Measurements from ENCODE around the gene NKAPD1. TPM values are rescaled to one million over a fixed set of nuclear protein-coding genes. Genes with fewer than 3 reads are reported as not detected.

The NKAPD1 gene
- total and polyA plus RNA-seq, 2 of the 13 experiments (the other 11 are each of a cell fraction or from before 2014, with no cell fraction given): 11.2 to 22.5 TPM

GRCh38 chr11:112024773-112025678 is 49.1 kb upstream of the NKAPD1 start, which contains the start of gene DLAT (continued):
- TF ChIP-seq, protein P1, sequence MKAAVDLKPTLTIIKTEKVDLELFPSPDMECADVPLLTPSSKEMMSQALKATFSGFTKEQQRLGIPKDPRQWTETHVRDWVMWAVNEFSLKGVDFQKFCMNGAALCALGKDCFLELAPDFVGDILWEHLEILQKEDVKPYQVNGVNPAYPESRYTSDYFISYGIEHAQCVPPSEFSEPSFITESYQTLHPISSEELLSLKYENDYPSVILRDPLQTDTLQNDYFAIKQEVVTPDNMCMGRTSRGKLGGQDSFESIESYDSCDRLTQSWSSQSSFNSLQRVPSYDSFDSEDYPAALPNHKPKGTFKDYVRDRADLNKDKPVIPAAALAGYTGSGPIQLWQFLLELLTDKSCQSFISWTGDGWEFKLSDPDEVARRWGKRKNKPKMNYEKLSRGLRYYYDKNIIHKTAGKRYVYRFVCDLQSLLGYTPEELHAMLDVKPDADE (CRISPR knock-in tag; IDR thresholded peaks at IDR 0.05): peak; percentile 75; the same call in 1 of the 2 replicates
- TF ChIP-seq MBNL3 (CRISPR knock-in tag; conservative IDR thresholded peaks at IDR 0.05) (no peak), ZNF317 (CRISPR knock-in tag; IDR thresholded peaks at IDR 0.05) (peak; percentile 83), ZNF354B (CRISPR knock-in tag; IDR thresholded peaks at IDR 0.05) (peak; percentile 84), KLF9 (CRISPR knock-in tag; IDR thresholded peaks at IDR 0.05; ENCODE audit: low read depth) (no peak), ZNF749 (CRISPR knock-in tag; IDR thresholded peaks at IDR 0.05; ENCODE audit: borderline replicate concordance) (0 out of 2 replicates have a peak, but pooled peaks have one; percentile 11), KLF13 (CRISPR knock-in tag; IDR thresholded peaks at IDR 0.05) (no peak), ZNF879 (CRISPR knock-in tag; IDR thresholded peaks at IDR 0.05) (no peak), ZNF335 (CRISPR knock-in tag; IDR thresholded peaks at IDR 0.05) (0 out of 2 replicates have a peak, but pooled peaks have one; percentile 30), ZBTB7B (CRISPR knock-in tag; IDR thresholded peaks at IDR 0.05) (peak; percentile 78), ZXDC (CRISPR knock-in tag; IDR thresholded peaks at IDR 0.05) (peak; percentile 43; the same call in 1 of the 2 replicates), POLR2A (IDR thresholded peaks at IDR 0.05; ENCODE audit: insufficient read depth in 1 of 2, low read depth in 2 of 2, low read length in 2 of 2) (peak; percentile 57 to 59), SOX5 (CRISPR knock-in tag; IDR thresholded peaks at IDR 0.05; ENCODE audit: borderline replicate concordance) (0 out of 2 replicates have a peak, but pooled peaks have one; percentile 21), ADNP (CRISPR knock-in tag; IDR thresholded peaks at IDR 0.05) (no peak), ZBTB49 (CRISPR knock-in tag; IDR thresholded peaks at IDR 0.05; ENCODE audit: borderline replicate concordance) (0 out of 2 replicates have a peak, but pooled peaks have one; percentile 34), AHR (CRISPR knock-in tag; IDR thresholded peaks at IDR 0.05) (peak; percentile 90; the same call in 1 of the 2 replicates), ZNF496 (CRISPR knock-in tag; IDR thresholded peaks at IDR 0.05; ENCODE audit: insufficient replicate concordance) (no peak), DPF2 (CRISPR knock-in tag; IDR thresholded peaks at IDR 0.05; ENCODE audit: borderline replicate concordance, low read depth) (no peak), ZEB1 (IDR thresholded peaks at IDR 0.05; ENCODE audit: insufficient replicate concordance, low read depth) (peak; percentile 29)
- TF ChIP-seq, protein P2, sequence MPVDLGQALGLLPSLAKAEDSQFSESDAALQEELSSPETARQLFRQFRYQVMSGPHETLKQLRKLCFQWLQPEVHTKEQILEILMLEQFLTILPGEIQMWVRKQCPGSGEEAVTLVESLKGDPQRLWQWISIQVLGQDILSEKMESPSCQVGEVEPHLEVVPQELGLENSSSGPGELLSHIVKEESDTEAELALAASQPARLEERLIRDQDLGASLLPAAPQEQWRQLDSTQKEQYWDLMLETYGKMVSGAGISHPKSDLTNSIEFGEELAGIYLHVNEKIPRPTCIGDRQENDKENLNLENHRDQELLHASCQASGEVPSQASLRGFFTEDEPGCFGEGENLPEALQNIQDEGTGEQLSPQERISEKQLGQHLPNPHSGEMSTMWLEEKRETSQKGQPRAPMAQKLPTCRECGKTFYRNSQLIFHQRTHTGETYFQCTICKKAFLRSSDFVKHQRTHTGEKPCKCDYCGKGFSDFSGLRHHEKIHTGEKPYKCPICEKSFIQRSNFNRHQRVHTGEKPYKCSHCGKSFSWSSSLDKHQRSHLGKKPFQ (CRISPR knock-in tag; IDR thresholded peaks at IDR 0.05; ENCODE audit: insufficient replicate concordance): peak; percentile 75
